Spleen (tissue), 11 donors: ENCODE results near the gene PPP1R16B. TPM values are rescaled to one million over a fixed set of nuclear protein-coding genes. Genes with fewer than 3 reads are reported as not detected.
A peak's percentile ranks its signal among the peaks of the same experiment; 100 is the strongest.

Source experiments
- DNase-seq: peaks from one replicate; pipeline ENCODE4 v3.0.0-alpha.2; 2020
- H3K27ac ChIP-seq, 8 donors: fragments of 200-600 bp; sonication (generic) in 7 of 8; 1 replicate in 4 of 8; 2 replicates in 4 of 8; pipeline versions ENCODE4 v1.5.0 to v1.8.0; 2016 to 2021; ENCODE audit warnings: inconsistent platforms in 4 of 8, mild to moderate bottlenecking in 4 of 8, moderate library complexity in 1 of 8
- H3K27me3 ChIP-seq, 7 donors: fragments of 200-600 bp; sonication (generic) in 6 of 7; replicated peaks in 1 of 7; 1 replicate in 4 of 7; 2 replicates in 3 of 7; pipeline versions ENCODE4 v1.5.0 to v1.8.0; 2016 to 2021; ENCODE audit warnings: inconsistent platforms in 3 of 7, mild to moderate bottlenecking in 1 of 7
- H3K36me3 ChIP-seq, 6 donors: fragments of 200-600 bp; sonication (generic) in 5 of 6; 1 replicate in 4 of 6; 2 replicates in 2 of 6; pipeline versions ENCODE4 v1.5.0 to v1.8.0; 2016 to 2021; ENCODE audit warnings: inconsistent platforms in 2 of 6
- H3K4me1 ChIP-seq, 6 donors: fragments of 200-600 bp; sonication (generic) in 5 of 6; 1 replicate in 3 of 6; 2 replicates in 3 of 6; pipeline versions ENCODE4 v1.5.0 to v1.8.0; 2016 to 2021; ENCODE audit warnings: inconsistent platforms in 3 of 6
- H3K4me3 ChIP-seq, 8 donors: fragments of 200-600 bp; sonication (generic) in 7 of 8; 1 replicate in 4 of 8; 2 replicates in 4 of 8; pipeline versions ENCODE4 v1.5.0 to v1.8.0; 2016 to 2021; ENCODE audit warnings: inconsistent platforms in 4 of 8, mild to moderate bottlenecking in 4 of 8, moderate library complexity in 2 of 8
- H3K9me3 ChIP-seq, 8 donors: fragments of 200-600 bp; sonication (generic) in 7 of 8; 1 replicate in 4 of 8; 2 replicates in 4 of 8; pipeline versions ENCODE4 v1.5.0 to v1.8.0; 2016 to 2021; ENCODE audit warnings: inconsistent platforms in 4 of 8
- POLR2A ChIP-seq, 3 donors: fragments of 450-650 bp; IDR thresholded peaks; one replicate each; pipeline ENCODE4 v1.5.1; 2017; ENCODE audit warnings: antibody characterized with exemption in 3 of 3, mild to moderate bottlenecking in 1 of 3
- POLR2AphosphoS5 ChIP-seq, 3 donors: sonication (generic); formaldehyde crosslinking; IDR thresholded peaks; one replicate each; pipeline ENCODE4 v1.5.1; 2017; ENCODE audit warnings: antibody characterized with exemption in 3 of 3
- WGBS, 5 donors: extraction: QIAGEN DNeasy Blood & Tissue Kit in 3 of 5; methylation state at CpG; one replicate each; pipeline versions ENCODE4 v1.1.5 to v1.1.7; 2013 to 2018; 5-methylcytosine and 5-hydroxymethylcytosine counted together
- intact Hi-C: fragments of 100-400 bp; cut with DNase I; formaldehyde crosslinking; loops from one replicate; pipeline ENCODE4 v1.15.0; 2023; ENCODE audit warnings: low total_unique reads
- polyA plus RNA-seq, 3 donors: library from polyadenylated mRNA; stranded (reverse); fragments of 200-250 nt; gene quantifications; one replicate each; pipeline ENCODE4 v1.2.1, GENCODE V29; 2013
- total RNA-seq, 7 donors: library from RNA; depleted of rRNA in 3 of 7; stranded (reverse); fragments of >200 nt in 3 of 7; fragmentation: NEBNext Ultra II Directional in 4 of 7; extraction: Animal tissue kit (Norgen Biotek cat#: 25700) in 4 of 7; gene quantifications; one replicate each; pipeline versions ENCODE4 v1.1.0 to v1.2.1, GENCODE V29; 2016 to 2021
- TF ChIP-seq, protein P1 (sequence below), 11 experiments: fragments of 200-600 bp in 7 of 11; fragments of 450-650 bp in 4 of 11; sonication (generic) in 4 of 11; IDR thresholded peaks in 8 of 11; conservative IDR thresholded peaks in 3 of 11; 1 replicate in 7 of 11; 2 replicates in 4 of 11; pipeline versions ENCODE4 v1.4.0 to v1.8.0; 2016 to 2021; ENCODE audit warnings: antibody characterized with exemption in 11 of 11, inconsistent platforms in 4 of 11, mild to moderate bottlenecking in 1 of 11
- donor health status: healthy with polysubstance abuse.
- donor health status: DM: no; HTN: no; CAD: no; lungs with moderate emphysema.
- donor health status: DM: no; HTN: no; CAD: no.
- donor health status: Bipolar disorder and iron deficiency.
- donor health status: healthy.
- donor health status: DM: no; HTN: no; CAD: no.
- donor health status: DM: yes; HTN: yes; CAD: no.

The PPP1R16B gene
- total and polyA plus RNA-seq, 10 donors: 16.0 to 66.0 (median 43.1) TPM

- no peaks in the 10 kb centered on the region for H3K27me3 ChIP-seq
- WGBS, 5 donors: 67 to 74% (median 71%) methylated on average over 2 to 3 of the region's 3 CpGs
These were observed 37.8 kb downstream of the PPP1R16B start for GRCh38 chr20:38843346-38843745.

DNA sequence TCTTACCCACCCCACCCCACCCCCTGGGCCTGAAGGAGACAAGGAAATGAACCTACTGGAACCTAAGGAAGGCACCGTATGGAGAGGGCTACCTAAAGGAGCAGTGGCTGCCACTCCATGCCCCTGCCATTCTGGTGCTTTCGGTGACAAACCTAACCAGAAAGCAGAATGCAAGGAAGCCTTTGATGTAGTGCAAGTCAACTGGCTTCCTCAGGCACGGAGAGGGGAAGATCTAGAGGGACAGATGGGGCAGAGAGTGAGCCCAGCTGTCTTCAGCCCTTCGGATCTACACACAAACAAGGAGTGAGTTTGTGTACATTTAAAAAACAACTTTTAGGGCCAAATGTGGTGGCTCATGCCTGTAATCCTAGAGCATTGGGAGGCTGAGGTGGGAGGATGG is 39.5 kb downstream of the PPP1R16B start:
- Histone ChIP-seq H3K4me1 (peaks cover 22 to 100% (median 65%) of the 10 kb centered on the region in 6 donors), H3K36me3 (peaks cover 0 to 2% (median 0%) of the 10 kb centered on the region in 6 donors), H3K27me3 (no peaks in the 10 kb centered on the region), H3K4me3 (no peak overlapping the region), H3K27ac (peak overlapping the region; percentile 20 to 89 (median 79)), H3K9me3 (no peaks in the 10 kb centered on the region)
- intact Hi-C loops: no loop called here
- no peak for DNase-seq
- 57 to 80% (median 69%) methylated on average over 4 of the region's 4 CpGs for WGBS, 5 donors
- TF ChIP-seq POLR2AphosphoS5 (IDR thresholded peaks at IDR 0.05) (no peak), POLR2A (IDR thresholded peaks at IDR 0.05) (no peak)
- TF ChIP-seq, protein P1, sequence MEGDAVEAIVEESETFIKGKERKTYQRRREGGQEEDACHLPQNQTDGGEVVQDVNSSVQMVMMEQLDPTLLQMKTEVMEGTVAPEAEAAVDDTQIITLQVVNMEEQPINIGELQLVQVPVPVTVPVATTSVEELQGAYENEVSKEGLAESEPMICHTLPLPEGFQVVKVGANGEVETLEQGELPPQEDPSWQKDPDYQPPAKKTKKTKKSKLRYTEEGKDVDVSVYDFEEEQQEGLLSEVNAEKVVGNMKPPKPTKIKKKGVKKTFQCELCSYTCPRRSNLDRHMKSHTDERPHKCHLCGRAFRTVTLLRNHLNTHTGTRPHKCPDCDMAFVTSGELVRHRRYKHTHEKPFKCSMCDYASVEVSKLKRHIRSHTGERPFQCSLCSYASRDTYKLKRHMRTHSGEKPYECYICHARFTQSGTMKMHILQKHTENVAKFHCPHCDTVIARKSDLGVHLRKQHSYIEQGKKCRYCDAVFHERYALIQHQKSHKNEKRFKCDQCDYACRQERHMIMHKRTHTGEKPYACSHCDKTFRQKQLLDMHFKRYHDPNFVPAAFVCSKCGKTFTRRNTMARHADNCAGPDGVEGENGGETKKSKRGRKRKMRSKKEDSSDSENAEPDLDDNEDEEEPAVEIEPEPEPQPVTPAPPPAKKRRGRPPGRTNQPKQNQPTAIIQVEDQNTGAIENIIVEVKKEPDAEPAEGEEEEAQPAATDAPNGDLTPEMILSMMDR (IDR thresholded peaks at IDR 0.05 in 8 of 11, conservative IDR thresholded peaks at IDR 0.05 in 3 of 11): no peak

More at GRCh38 chr20:38843346-38843745, 37.8 kb downstream of the PPP1R16B start:
- Histone ChIP-seq H3K9me3 (no peaks in the 10 kb centered on the region), H3K4me3 (no peak overlapping the region), H3K4me1 (peaks cover 24 to 100% (median 69%) of the 10 kb centered on the region in 6 donors), H3K27ac (peak overlapping the region; percentile 61 to 89 (median 79)), H3K36me3 (peaks cover 0 to 18% (median 4%) of the 10 kb centered on the region in 6 donors)
- TF ChIP-seq POLR2AphosphoS5 (IDR thresholded peaks at IDR 0.05) (no peak), POLR2A (IDR thresholded peaks at IDR 0.05) (no peak)
- TF ChIP-seq, protein P1 (IDR thresholded peaks at IDR 0.05 in 8 of 11, conservative IDR thresholded peaks at IDR 0.05 in 3 of 11): no peak
- intact Hi-C loops: no loop called here
- DNase-seq: no peak

GRCh38 chr20:38847840-38848239 is 42.3 kb downstream of the PPP1R16B start:
- 86 to 97% (median 92%) methylated on average over 1 of the region's 1 CpG for WGBS, 5 donors
- intact Hi-C loops: no loop called here
- Histone ChIP-seq H3K4me1 (peaks cover 11 to 86% (median 43%) of the 10 kb centered on the region in 6 donors), H3K9me3 (no peaks in the 10 kb centered on the region), H3K27me3 (no peaks in the 10 kb centered on the region), H3K27ac (peak overlapping the region in 1 of 8 donors; percentile 89), H3K36me3 (no peaks in the 10 kb centered on the region), H3K4me3 (no peak overlapping the region)
- DNase-seq: no peak
- TF ChIP-seq POLR2AphosphoS5 (IDR thresholded peaks at IDR 0.05) (no peak), POLR2A (IDR thresholded peaks at IDR 0.05) (no peak)
- TF ChIP-seq, protein P1 (IDR thresholded peaks at IDR 0.05 in 8 of 11, conservative IDR thresholded peaks at IDR 0.05 in 3 of 11): no peak

GRCh38 chr20:38853759-38854158 is 48.3 kb downstream of the PPP1R16B start:
- Histone ChIP-seq H3K9me3 (no peaks in the 10 kb centered on the region), H3K4me1 (peaks cover 5 to 67% (median 29%) of the 10 kb centered on the region in 6 donors), H3K36me3 (peaks cover 0 to 10% (median 0%) of the 10 kb centered on the region in 6 donors), H3K27me3 (no peaks in the 10 kb centered on the region), H3K4me3 (no peak overlapping the region), H3K27ac (no peak overlapping the region)
- no peak for TF ChIP-seq POLR2A (IDR thresholded peaks at IDR 0.05)
- TF ChIP-seq, protein P1 (IDR thresholded peaks at IDR 0.05 in 8 of 11, conservative IDR thresholded peaks at IDR 0.05 in 3 of 11): no peak
- no peak for TF ChIP-seq POLR2AphosphoS5 (IDR thresholded peaks at IDR 0.05)
- intact Hi-C loops: no loop called here
- 95 to 99% (median 97%) methylated on average over 8 of the region's 8 CpGs for whole genome bisulfite sequencing, 5 donors
- no peak for DNase-seq
